PC-9 (cell line): ENCODE measurements around the gene ME1.

Experiments
- EZH2 ChIP-seq: fragments of 200-600 bp; sonication (generic); IDR thresholded peaks from 2 replicates; pipeline ENCODE4 v1.8.0; 2017; ENCODE audit warnings: antibody characterized with exemption, low read depth
- TF ChIP-seq, protein P1 (sequence below): fragments of 200-600 bp; sonication (generic); conservative IDR thresholded peaks from 2 replicates; pipeline ENCODE4 v1.6.1; 2017; ENCODE audit warnings: mixed run types, antibody characterized with exemption, mild to moderate bottlenecking, moderate library complexity

- TF ChIP-seq, protein P1, sequence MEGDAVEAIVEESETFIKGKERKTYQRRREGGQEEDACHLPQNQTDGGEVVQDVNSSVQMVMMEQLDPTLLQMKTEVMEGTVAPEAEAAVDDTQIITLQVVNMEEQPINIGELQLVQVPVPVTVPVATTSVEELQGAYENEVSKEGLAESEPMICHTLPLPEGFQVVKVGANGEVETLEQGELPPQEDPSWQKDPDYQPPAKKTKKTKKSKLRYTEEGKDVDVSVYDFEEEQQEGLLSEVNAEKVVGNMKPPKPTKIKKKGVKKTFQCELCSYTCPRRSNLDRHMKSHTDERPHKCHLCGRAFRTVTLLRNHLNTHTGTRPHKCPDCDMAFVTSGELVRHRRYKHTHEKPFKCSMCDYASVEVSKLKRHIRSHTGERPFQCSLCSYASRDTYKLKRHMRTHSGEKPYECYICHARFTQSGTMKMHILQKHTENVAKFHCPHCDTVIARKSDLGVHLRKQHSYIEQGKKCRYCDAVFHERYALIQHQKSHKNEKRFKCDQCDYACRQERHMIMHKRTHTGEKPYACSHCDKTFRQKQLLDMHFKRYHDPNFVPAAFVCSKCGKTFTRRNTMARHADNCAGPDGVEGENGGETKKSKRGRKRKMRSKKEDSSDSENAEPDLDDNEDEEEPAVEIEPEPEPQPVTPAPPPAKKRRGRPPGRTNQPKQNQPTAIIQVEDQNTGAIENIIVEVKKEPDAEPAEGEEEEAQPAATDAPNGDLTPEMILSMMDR = no peak
- no peak for TF ChIP-seq EZH2
These were observed 817 bp downstream of the ME1 start for GRCh38 chr6:83429857-83430610.
